Measurements from ENCODE around the gene EDC3. TPM values are rescaled to one million over a fixed set of nuclear protein-coding genes. Genes with fewer than 3 reads are reported as not detected.

Gene EDC3
- total RNA-seq, 2 donors from 2014 or later = 44.5 to 48.3 TPM

DNA sequence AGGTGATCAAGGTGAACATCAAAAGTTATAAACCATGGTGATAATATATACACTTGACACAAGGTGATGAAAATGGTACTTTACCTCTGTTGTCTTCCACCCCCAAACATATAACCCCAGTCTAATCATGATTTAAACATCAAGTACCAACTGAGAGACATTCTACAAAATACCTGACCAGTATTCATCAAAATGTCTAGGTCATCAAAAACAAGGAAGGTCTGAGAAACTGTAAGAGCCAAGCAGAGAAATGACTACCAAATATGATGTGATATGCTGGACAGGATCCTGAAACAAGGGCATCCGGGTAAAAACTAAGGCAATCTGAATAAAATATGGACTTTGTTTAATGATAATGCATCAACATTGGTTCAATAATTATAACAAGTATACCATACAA lies 27.8 kb downstream of the EDC3 start:
- TF ChIP-seq, protein P1, sequence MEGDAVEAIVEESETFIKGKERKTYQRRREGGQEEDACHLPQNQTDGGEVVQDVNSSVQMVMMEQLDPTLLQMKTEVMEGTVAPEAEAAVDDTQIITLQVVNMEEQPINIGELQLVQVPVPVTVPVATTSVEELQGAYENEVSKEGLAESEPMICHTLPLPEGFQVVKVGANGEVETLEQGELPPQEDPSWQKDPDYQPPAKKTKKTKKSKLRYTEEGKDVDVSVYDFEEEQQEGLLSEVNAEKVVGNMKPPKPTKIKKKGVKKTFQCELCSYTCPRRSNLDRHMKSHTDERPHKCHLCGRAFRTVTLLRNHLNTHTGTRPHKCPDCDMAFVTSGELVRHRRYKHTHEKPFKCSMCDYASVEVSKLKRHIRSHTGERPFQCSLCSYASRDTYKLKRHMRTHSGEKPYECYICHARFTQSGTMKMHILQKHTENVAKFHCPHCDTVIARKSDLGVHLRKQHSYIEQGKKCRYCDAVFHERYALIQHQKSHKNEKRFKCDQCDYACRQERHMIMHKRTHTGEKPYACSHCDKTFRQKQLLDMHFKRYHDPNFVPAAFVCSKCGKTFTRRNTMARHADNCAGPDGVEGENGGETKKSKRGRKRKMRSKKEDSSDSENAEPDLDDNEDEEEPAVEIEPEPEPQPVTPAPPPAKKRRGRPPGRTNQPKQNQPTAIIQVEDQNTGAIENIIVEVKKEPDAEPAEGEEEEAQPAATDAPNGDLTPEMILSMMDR (conservative IDR thresholded peaks at IDR 0.05) = no peak
- H3K27ac Mint-ChIP-seq = no peak overlapping the region
- H3K9me3 ChIP-seq (ENCODE audit: control insufficient read depth, low read length) = no peaks in the 10 kb centered on the region
- H3K36me3 ChIP-seq (ENCODE audit: control insufficient read depth, insufficient read depth, low read length) = peaks cover 38% of the 10 kb centered on the region
- no peak overlapping the region for H3K4me3 Mint-ChIP-seq
- H3K27me3 ChIP-seq (ENCODE audit: control insufficient read depth, insufficient read depth, low read length, poor library complexity, severe bottlenecking) = no peaks in the 10 kb centered on the region
- H3K27me3 Mint-ChIP-seq (ENCODE audit: insufficient read depth) = no peaks in the 10 kb centered on the region
- WGBS, 2 experiments (ENCODE audit: insufficient coverage in 1 of 2, insufficient read length in 1 of 2) = 100% methylated on average over 1 of the region's 1 CpG; no CpG with 5 or more reads in 1 of the 2 experiments
- H3K27ac ChIP-seq (ENCODE audit: low read depth, low read length) = no peak overlapping the region
- DNase-seq = no peak
- no peak overlapping the region for H3K4me3 ChIP-seq (ENCODE audit: low read length)
- H3K36me3 Mint-ChIP-seq (ENCODE audit: low read depth) = peaks cover 33% of the 10 kb centered on the region
- peaks cover 14% of the 10 kb centered on the region for H3K4me1 Mint-ChIP-seq
- no peaks in the 10 kb centered on the region for H3K9me3 Mint-ChIP-seq
- no peak overlapping the region for H3K9ac ChIP-seq (ENCODE audit: extremely low read depth, low read length, poor library complexity, severe bottlenecking)
- no peaks in the 10 kb centered on the region for H3K4me1 ChIP-seq (ENCODE audit: control insufficient read depth, insufficient read depth, low read length)

DNA sequence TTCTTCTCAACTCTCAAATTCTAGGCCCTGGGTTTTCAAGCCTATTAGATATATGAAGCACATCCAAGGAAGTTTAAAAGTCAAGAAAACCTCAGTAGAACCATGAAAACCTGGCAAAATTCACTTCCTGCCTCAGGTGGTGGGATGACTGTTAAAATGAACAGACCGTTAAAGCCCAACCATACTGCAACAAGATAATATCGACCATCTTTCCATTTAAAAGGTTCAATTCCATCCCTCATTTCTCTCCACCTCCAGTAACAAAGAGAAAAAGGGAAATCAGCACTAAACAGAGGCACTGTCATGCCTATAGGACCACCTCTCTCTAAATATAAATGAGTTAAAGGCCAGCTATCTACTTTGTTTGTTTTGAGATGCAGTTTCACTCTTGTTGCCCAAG lies 31.2 kb downstream of the EDC3 start:
- WGBS, 2 experiments (ENCODE audit: insufficient coverage in 1 of 2, insufficient read length in 1 of 2) = 91% methylated on average over 2 of the region's 2 CpGs; no CpG with 5 or more reads in 1 of the 2 experiments
- H3K9me3 ChIP-seq (ENCODE audit: control insufficient read depth, low read length) = no peaks in the 10 kb centered on the region
- peaks cover 23% of the 10 kb centered on the region for H3K36me3 ChIP-seq (ENCODE audit: control insufficient read depth, insufficient read depth, low read length)
- H3K4me3 ChIP-seq (ENCODE audit: low read length) = no peak overlapping the region
- Mint-ChIP-seq H3K27ac (peak overlapping the region; percentile 38), H3K36me3 (ENCODE audit: low read depth) (peaks cover 12% of the 10 kb centered on the region), H3K4me3 (no peak overlapping the region), H3K27me3 (ENCODE audit: insufficient read depth) (no peaks in the 10 kb centered on the region), H3K4me1 (peaks cover 14% of the 10 kb centered on the region), H3K9me3 (no peaks in the 10 kb centered on the region)
- H3K27me3 ChIP-seq (ENCODE audit: control insufficient read depth, insufficient read depth, low read length, poor library complexity, severe bottlenecking) = no peaks in the 10 kb centered on the region
- TF ChIP-seq, protein P1 (conservative IDR thresholded peaks at IDR 0.05) = no peak
- no peaks in the 10 kb centered on the region for H3K4me1 ChIP-seq (ENCODE audit: control insufficient read depth, insufficient read depth, low read length)
- H3K27ac ChIP-seq (ENCODE audit: low read depth, low read length) = no peak overlapping the region
- DNase-seq = no peak
- no peak overlapping the region for H3K9ac ChIP-seq (ENCODE audit: extremely low read depth, low read length, poor library complexity, severe bottlenecking)

DNA sequence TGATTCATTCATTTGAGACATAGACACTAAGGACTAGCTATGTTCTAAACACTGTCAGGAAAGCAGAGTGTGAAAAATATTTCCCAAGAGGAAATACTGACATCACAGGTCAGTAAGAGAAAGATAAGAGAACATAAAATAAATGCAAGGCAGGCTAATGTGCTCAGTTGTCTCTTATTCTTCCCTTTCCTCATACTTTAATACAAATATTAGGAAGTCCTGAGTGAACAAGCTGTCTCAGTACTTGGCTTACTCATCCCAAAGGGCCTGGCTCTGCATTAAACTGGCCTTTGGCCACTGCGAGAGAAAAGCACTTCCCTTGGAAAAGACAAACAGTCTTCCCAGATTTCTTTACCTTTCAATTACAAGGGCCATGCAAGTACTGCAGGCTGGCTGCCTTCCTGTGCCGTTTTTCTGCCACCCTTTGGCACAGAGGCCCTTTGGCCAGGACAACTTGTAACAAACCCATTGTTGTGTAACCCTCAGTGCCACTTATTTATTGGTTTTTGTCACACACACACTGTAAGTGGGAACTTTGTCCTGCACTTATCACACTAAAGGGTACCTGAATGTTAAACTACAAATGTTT lies 31.7 kb downstream of the EDC3 start:
- Histone ChIP-seq H3K36me3 (ENCODE audit: control insufficient read depth, insufficient read depth, low read length) (peaks cover 23% of the 10 kb centered on the region), H3K27me3 (ENCODE audit: control insufficient read depth, insufficient read depth, low read length, poor library complexity, severe bottlenecking) (no peaks in the 10 kb centered on the region), H3K9ac (ENCODE audit: extremely low read depth, low read length, poor library complexity, severe bottlenecking) (no peak overlapping the region), H3K9me3 (ENCODE audit: control insufficient read depth, low read length) (no peaks in the 10 kb centered on the region), H3K4me1 (ENCODE audit: control insufficient read depth, insufficient read depth, low read length) (no peaks in the 10 kb centered on the region), H3K4me3 (ENCODE audit: low read length) (no peak overlapping the region), H3K27ac (ENCODE audit: low read depth, low read length) (no peak overlapping the region)
- Mint-ChIP-seq H3K27me3 (ENCODE audit: insufficient read depth) (no peaks in the 10 kb centered on the region), H3K4me3 (no peak overlapping the region), H3K4me1 (peaks cover 14% of the 10 kb centered on the region), H3K9me3 (no peaks in the 10 kb centered on the region), H3K27ac (peak overlapping the region; percentile 78), H3K36me3 (ENCODE audit: low read depth) (peaks cover 12% of the 10 kb centered on the region)
- DNase-seq = no peak
- 82 to 87% methylated on average over 2 of the region's 2 CpGs for WGBS, 2 experiments (ENCODE audit: insufficient coverage in 1 of 2, insufficient read length in 1 of 2)
- TF ChIP-seq, protein P1 (conservative IDR thresholded peaks at IDR 0.05) = no peak
